Gastrocnemius medialis (tissue), 4 donors: ENCODE results near the gene UGT1A1. TPM values are rescaled to one million over a fixed set of nuclear protein-coding genes. Genes with fewer than 3 reads are reported as not detected.

Source experiments
- ATAC-seq, 2 donors: fragments of 150-250 bp; one replicate each; pipeline ENCODE4 v1.9.1; 2016
- DNase-seq, 2 donors: peaks; one replicate each; pipeline ENCODE4 v3.0.0-alpha.2; 2019
- H3K27ac ChIP-seq, 4 donors: fragments of 200-600 bp; sonication (generic); 1 replicate in 1 of 4; 2 replicates in 3 of 4; pipeline ENCODE4 v1.5.1; 2016 to 2018; ENCODE audit warnings: mild to moderate bottlenecking in 2 of 4, moderate library complexity in 1 of 4
- H3K27me3 ChIP-seq, 3 donors: fragments of 200-600 bp; sonication (generic) in 2 of 3; 1 replicate in 1 of 3; 2 replicates in 2 of 3; pipeline versions ENCODE4 v1.5.1 to v1.6.0; 2016 to 2019; ENCODE audit warnings: mild to moderate bottlenecking in 1 of 3, moderate library complexity in 1 of 3
- H3K36me3 ChIP-seq, 2 donors: fragments of 200-600 bp; sonication (generic) in 1 of 2; one replicate each; pipeline ENCODE4 v1.5.1; 2017 to 2018
- H3K4me1 ChIP-seq, 2 donors: fragments of 200-600 bp; sonication (generic) in 1 of 2; one replicate each; pipeline ENCODE4 v1.5.1; 2016 to 2017; ENCODE audit warnings: mild to moderate bottlenecking in 2 of 2
- H3K4me3 ChIP-seq, 4 donors: fragments of 200-600 bp; sonication (generic) in 3 of 4; 1 replicate in 1 of 4; 2 replicates in 3 of 4; pipeline ENCODE4 v1.5.1; 2016 to 2019; ENCODE audit warnings: mild to moderate bottlenecking in 2 of 4
- H3K9me3 ChIP-seq, 3 donors: fragments of 200-600 bp; sonication (generic) in 2 of 3; 1 replicate in 1 of 3; 2 replicates in 2 of 3; pipeline ENCODE4 v1.5.1; 2016 to 2019
- CTCF ChIP-seq, 5 experiments: fragments of 450-650 bp in 3 of 5; fragments of 200-600 bp in 2 of 5; sonication (generic) in 2 of 5; IDR thresholded peaks in 4 of 5; conservative IDR thresholded peaks in 1 of 5; 1 replicate in 4 of 5; 2 replicates in 1 of 5; pipeline ENCODE4 v1.5.1; 2016 to 2019; ENCODE audit warnings: antibody characterized with exemption in 5 of 5, mild to moderate bottlenecking in 3 of 5, moderate library complexity in 3 of 5
- POLR2A ChIP-seq, 2 donors: fragments of 450-650 bp; IDR thresholded peaks; one replicate each; pipeline ENCODE4 v1.6.1; 2017; ENCODE audit warnings: antibody characterized with exemption in 2 of 2, mild to moderate bottlenecking in 2 of 2, moderate library complexity in 2 of 2
- in situ Hi-C, 4 donors: fragments of 200-750 bp; cut with MboI; loops; one replicate each; pipeline versions ENCODE4 v1.15.0 to v1.8.0; 2017; ENCODE audit warnings: low sequenced_read_pairs in 4 of 4
- intact Hi-C: fragments of 100-400 bp; cut with DNase I; formaldehyde crosslinking; loops from one replicate; pipeline ENCODE4 v1.15.1; 2023; ENCODE audit warnings: low total_unique reads
- total RNA-seq, 4 donors: library from RNA; depleted of rRNA; stranded (reverse); fragments of >200 nt; gene quantifications; one replicate each; pipeline versions ENCODE4 v1.1.0 to v1.2.3, GENCODE V29; 2016

Gene UGT1A1
- total RNA-seq, 4 donors from 2014 or later: 0.20 TPM; not detected in 3

- H3K27me3 ChIP-seq: no peaks in the 10 kb centered on the region
- intact Hi-C loops (no loop called here), in situ Hi-C loops (no loop called here)
- no peak for ATAC-seq
- H3K4me3 ChIP-seq: no peak overlapping the region
- TF ChIP-seq POLR2A (IDR thresholded peaks at IDR 0.05) (no peak), CTCF (IDR thresholded peaks at IDR 0.05 in 4 of 5, conservative IDR thresholded peaks at IDR 0.05 in 1 of 5) (no peak)
- H3K27ac ChIP-seq: no peak overlapping the region
- no peaks in the 10 kb centered on the region for H3K36me3 ChIP-seq
- DNase-seq: no peak
- no peaks in the 10 kb centered on the region for H3K9me3 ChIP-seq
- no peaks in the 10 kb centered on the region for H3K4me1 ChIP-seq
Observed at GRCh38 chr2:233816771-233817170, 56.7 kb downstream of the UGT1A1 start.

GRCh38 chr2:233817361-233817911 lies 57.4 kb downstream of the UGT1A1 start:
- Histone ChIP-seq H3K9me3 (no peaks in the 10 kb centered on the region), H3K27me3 (no peaks in the 10 kb centered on the region), H3K4me1 (no peaks in the 10 kb centered on the region), H3K27ac (no peak overlapping the region), H3K36me3 (no peaks in the 10 kb centered on the region), H3K4me3 (no peak overlapping the region)
- ATAC-seq: no peak
- TF ChIP-seq CTCF (IDR thresholded peaks at IDR 0.05 in 4 of 5, conservative IDR thresholded peaks at IDR 0.05 in 1 of 5): no peak
- no peak for TF ChIP-seq POLR2A (IDR thresholded peaks at IDR 0.05)
- in situ Hi-C loops (no loop called here), intact Hi-C loops (no loop called here)
- DNase-seq: no peak

- intact Hi-C loops: no loop called here
- H3K36me3 ChIP-seq: no peaks in the 10 kb centered on the region
- TF ChIP-seq CTCF (IDR thresholded peaks at IDR 0.05 in 4 of 5, conservative IDR thresholded peaks at IDR 0.05 in 1 of 5): no peak
- TF ChIP-seq POLR2A (IDR thresholded peaks at IDR 0.05): no peak
- in situ Hi-C loops: no loop called here
- no peaks in the 10 kb centered on the region for H3K4me1 ChIP-seq
- no peak for ATAC-seq
- no peak for DNase-seq
- H3K27ac ChIP-seq: no peak overlapping the region
- no peaks in the 10 kb centered on the region for H3K9me3 ChIP-seq
- H3K27me3 ChIP-seq: no peaks in the 10 kb centered on the region
- H3K4me3 ChIP-seq: no peak overlapping the region
Observed at GRCh38 chr2:233817995-233818638, 58.0 kb downstream of the UGT1A1 start.

- no peaks in the 10 kb centered on the region for H3K36me3 ChIP-seq
- H3K4me3 ChIP-seq: no peak overlapping the region
- no peak overlapping the region for H3K27ac ChIP-seq
- intact Hi-C loops: no loop called here
- ATAC-seq: no peak
- no peaks in the 10 kb centered on the region for H3K4me1 ChIP-seq
- no peaks in the 10 kb centered on the region for H3K27me3 ChIP-seq
- no peaks in the 10 kb centered on the region for H3K9me3 ChIP-seq
- no peak for DNase-seq
- TF ChIP-seq POLR2A (IDR thresholded peaks at IDR 0.05): no peak
- no peak for TF ChIP-seq CTCF (IDR thresholded peaks at IDR 0.05 in 4 of 5, conservative IDR thresholded peaks at IDR 0.05 in 1 of 5)
- in situ Hi-C loops: no loop called here
Observed at GRCh38 chr2:233818639-233819621, 58.9 kb downstream of the UGT1A1 start.
